Karpas-422 (cell line): Measurements from ENCODE around the gene SULT6B1. TPM values are rescaled to one million over a fixed set of nuclear protein-coding genes. Genes with fewer than 3 reads are reported as not detected.

Experiments
- DNase-seq: peaks from one replicate; pipeline ENCODE4 v3.0.0-alpha.2; 2015
- H2AFZ ChIP-seq: fragments of 200-600 bp; sonication (generic); 2 replicates; pipeline ENCODE4 v1.6.1; 2014; ENCODE audit warnings: antibody characterized with exemption, low read length, mixed read lengths
- H3K27ac ChIP-seq: fragments of 200-600 bp; sonication (generic); 2 replicates; pipeline ENCODE4 v1.5.1; 2014; ENCODE audit warnings: mild to moderate bottlenecking, low read length, moderate library complexity
- H3K27me3 ChIP-seq: fragments of 200-600 bp; sonication (generic); 2 replicates; pipeline ENCODE4 v1.6.1; 2014; ENCODE audit warnings: low read length, mixed read lengths
- H3K36me3 ChIP-seq: fragments of 200-600 bp; sonication (generic); 2 replicates; pipeline ENCODE4 v1.6.1; 2014; ENCODE audit warnings: low read length, mixed read lengths; ENCODE audit not compliant: insufficient read depth
- H3K4me1 ChIP-seq: fragments of 200-600 bp; sonication (generic); 2 replicates; pipeline ENCODE4 v1.6.1; 2014; ENCODE audit warnings: mild to moderate bottlenecking, low read length, mixed read lengths
- H3K4me2 ChIP-seq: fragments of 200-600 bp; sonication (generic); 2 replicates; pipeline ENCODE4 v1.6.1; 2014; ENCODE audit warnings: low read length, low read depth, mild to moderate bottlenecking; ENCODE audit not compliant: poor library complexity, severe bottlenecking
- H3K4me3 ChIP-seq: fragments of 200-600 bp; sonication (generic); 2 replicates; pipeline ENCODE4 v1.5.1; 2014; ENCODE audit warnings: mild to moderate bottlenecking, antibody characterized with exemption, low read length, mixed read lengths
- H3K79me2 ChIP-seq: fragments of 200-600 bp; sonication (generic); 2 replicates; pipeline ENCODE4 v1.6.1; 2014; ENCODE audit warnings: mild to moderate bottlenecking, low read length, mixed read lengths
- H3K9ac ChIP-seq: fragments of 200-600 bp; sonication (generic); 2 replicates; pipeline ENCODE4 v1.6.0; 2014; ENCODE audit warnings: low read length
- H3K9me2 ChIP-seq: fragments of 200-600 bp; sonication (generic), shearing (Covaris generic); replicated peaks from 2 replicates; pipeline ENCODE4 v1.6.0; 2014; ENCODE audit warnings: mild to moderate bottlenecking, low read length, moderate library complexity; ENCODE audit not compliant: insufficient read depth
- H3K9me3 ChIP-seq: fragments of 300-700, 200-600 bp; sonication (generic); 2 replicates; pipeline ENCODE4 v1.6.1; 2014; ENCODE audit warnings: low read length, mixed read lengths
- H4K20me1 ChIP-seq: fragments of 200-600 bp; sonication (generic); 2 replicates; pipeline ENCODE4 v1.6.1; 2014; ENCODE audit warnings: mild to moderate bottlenecking, antibody characterized with exemption, low read length, low read depth; ENCODE audit not compliant: insufficient read depth
- total RNA-seq: library from RNA; depleted of rRNA; stranded (reverse); fragments of >200 nt; shearing (Covaris generic); gene quantifications from 2 replicates; pipeline ENCODE4 v1.2.3, GENCODE V29; 2014; ENCODE audit warnings: low replicate concordance

SULT6B1 gene
- total RNA-seq, 1 experiment from 2014 or later: not detected

GRCh38 chr2:37153224-37153623, 35.2 kb downstream of the SULT6B1 start:
- Histone ChIP-seq H3K4me1 (peaks cover 28% of the 10 kb centered on the region), H3K4me3 (no peak overlapping the region), H3K27me3 (no peaks in the 10 kb centered on the region), H2AFZ (no peak overlapping the region), H3K9me2 (no peaks in the 10 kb centered on the region), H3K27ac (no peak overlapping the region), H3K79me2 (peaks cover 92% of the 10 kb centered on the region), H3K36me3 (peaks cover 22% of the 10 kb centered on the region), H3K9ac (no peak overlapping the region), H3K9me3 (no peaks in the 10 kb centered on the region), H3K4me2 (no peak overlapping the region), H4K20me1 (no peaks in the 10 kb centered on the region)
- no peak for DNase-seq

GRCh38 chr2:37149626-37150322, 38.7 kb downstream of the SULT6B1 start:
- no peaks in the 10 kb centered on the region for H4K20me1 ChIP-seq
- H3K9me3 ChIP-seq: no peaks in the 10 kb centered on the region
- no peak overlapping the region for H2AFZ ChIP-seq
- H3K27ac ChIP-seq: no peak overlapping the region
- DNase-seq: no peak
- no peak overlapping the region for H3K4me3 ChIP-seq
- H3K27me3 ChIP-seq: no peaks in the 10 kb centered on the region
- no peak overlapping the region for H3K4me2 ChIP-seq
- peaks cover 71% of the 10 kb centered on the region for H3K79me2 ChIP-seq
- no peaks in the 10 kb centered on the region for H3K9me2 ChIP-seq
- H3K9ac ChIP-seq: no peak overlapping the region
- H3K36me3 ChIP-seq: peaks cover 42% of the 10 kb centered on the region
- H3K4me1 ChIP-seq: peaks cover 6% of the 10 kb centered on the region

GRCh38 chr2:37148325-37148724, 40.1 kb downstream of the SULT6B1 start:
- no peak overlapping the region for H3K27ac ChIP-seq
- H3K9me2 ChIP-seq: no peaks in the 10 kb centered on the region
- no peak for DNase-seq
- no peak overlapping the region for H3K4me2 ChIP-seq
- peaks cover 56% of the 10 kb centered on the region for H3K79me2 ChIP-seq
- H3K36me3 ChIP-seq: peaks cover 44% of the 10 kb centered on the region; the same call in 1 of the 2 replicates
- H2AFZ ChIP-seq: no peak overlapping the region
- H3K4me1 ChIP-seq: peaks cover 5% of the 10 kb centered on the region; the same call in 1 of the 2 replicates
- H3K4me3 ChIP-seq: no peak overlapping the region
- H4K20me1 ChIP-seq: no peaks in the 10 kb centered on the region
- H3K27me3 ChIP-seq: no peaks in the 10 kb centered on the region
- H3K9ac ChIP-seq: no peak overlapping the region
- H3K9me3 ChIP-seq: no peaks in the 10 kb centered on the region

- H3K4me1 ChIP-seq: peaks cover under 1% of the 10 kb centered on the region; the same call in 1 of the 2 replicates
- H3K9me3 ChIP-seq: no peaks in the 10 kb centered on the region
- H3K9me2 ChIP-seq: no peaks in the 10 kb centered on the region
- no peaks in the 10 kb centered on the region for H3K27me3 ChIP-seq
- H3K36me3 ChIP-seq: peaks cover 61% of the 10 kb centered on the region; the same call in 1 of the 2 replicates
- H3K4me2 ChIP-seq: no peak overlapping the region
- no peak overlapping the region for H2AFZ ChIP-seq
- peaks cover 34% of the 10 kb centered on the region for H3K79me2 ChIP-seq
- H3K9ac ChIP-seq: no peak overlapping the region
- H4K20me1 ChIP-seq: no peaks in the 10 kb centered on the region
- no peak overlapping the region for H3K27ac ChIP-seq
- DNase-seq: no peak
- H3K4me3 ChIP-seq: no peak overlapping the region
These were observed 42.4 kb downstream of the SULT6B1 start for GRCh38 chr2:37146062-37146461.

GRCh38 chr2:37143974-37144373, 44.5 kb downstream of the SULT6B1 start:
- Histone ChIP-seq H2AFZ (no peak overlapping the region), H3K27ac (no peak overlapping the region), H3K9ac (no peak overlapping the region), H3K9me2 (no peaks in the 10 kb centered on the region), H3K9me3 (no peaks in the 10 kb centered on the region), H3K4me2 (no peak overlapping the region), H3K4me1 (no peaks in the 10 kb centered on the region), H3K4me3 (no peak overlapping the region), H4K20me1 (no peaks in the 10 kb centered on the region), H3K79me2 (peaks cover 13% of the 10 kb centered on the region), H3K27me3 (no peaks in the 10 kb centered on the region), H3K36me3 (peaks cover 68% of the 10 kb centered on the region)
- DNase-seq: no peak

- Histone ChIP-seq H3K27ac (no peak overlapping the region), H3K9ac (no peak overlapping the region), H3K9me2 (no peaks in the 10 kb centered on the region), H3K4me1 (no peaks in the 10 kb centered on the region), H3K4me2 (no peak overlapping the region), H3K4me3 (no peak overlapping the region), H2AFZ (no peak overlapping the region), H3K27me3 (no peaks in the 10 kb centered on the region), H4K20me1 (no peaks in the 10 kb centered on the region), H3K79me2 (peaks cover 5% of the 10 kb centered on the region; the same call in 1 of the 2 replicates), H3K9me3 (no peaks in the 10 kb centered on the region), H3K36me3 (peaks cover 62% of the 10 kb centered on the region)
- no peak for DNase-seq
These were observed 45.9 kb downstream of the SULT6B1 start for GRCh38 chr2:37142546-37142945.

- H3K4me2 ChIP-seq: no peak overlapping the region
- no peak overlapping the region for H3K9ac ChIP-seq
- H3K27me3 ChIP-seq: no peaks in the 10 kb centered on the region
- peaks cover 71% of the 10 kb centered on the region for H3K36me3 ChIP-seq
- DNase-seq: no peak
- H3K4me1 ChIP-seq: no peaks in the 10 kb centered on the region
- no peaks in the 10 kb centered on the region for H3K9me2 ChIP-seq
- no peaks in the 10 kb centered on the region for H3K9me3 ChIP-seq
- H3K79me2 ChIP-seq: peaks cover 27% of the 10 kb centered on the region
- H3K4me3 ChIP-seq: no peak overlapping the region
- H2AFZ ChIP-seq: no peak overlapping the region
- no peaks in the 10 kb centered on the region for H4K20me1 ChIP-seq
- H3K27ac ChIP-seq: no peak overlapping the region
These were observed 55.6 kb downstream of the SULT6B1 start for GRCh38 chr2:37132914-37133313.

- Histone ChIP-seq H3K9me3 (no peaks in the 10 kb centered on the region), H3K36me3 (peaks cover 35% of the 10 kb centered on the region; the same call in 1 of the 2 replicates), H3K27me3 (no peaks in the 10 kb centered on the region), H3K27ac (no peak overlapping the region), H3K79me2 (peaks cover 25% of the 10 kb centered on the region), H3K9me2 (no peaks in the 10 kb centered on the region), H3K4me2 (no peak overlapping the region), H3K4me3 (no peak overlapping the region), H3K9ac (no peak overlapping the region), H4K20me1 (no peaks in the 10 kb centered on the region), H2AFZ (no peak overlapping the region), H3K4me1 (no peaks in the 10 kb centered on the region)
- DNase-seq: no peak
These were observed 63.1 kb downstream of the SULT6B1 start for GRCh38 chr2:37125416-37125815.
